Hepatic stellate cell (primary cell): ENCODE results near the gene PSMD12.

Experiments
- DNase-seq: peaks from one replicate; pipeline ENCODE4 v3.0.0; 2011; ENCODE audit warnings: low spot score

Gene PSMD12

GRCh38 chr17:67386965-67387551 lies 20.7 kb upstream of the PSMD12 start:
- DNase-seq = peak; percentile 59

- DNase-seq = no peak
These were observed 19.0 kb upstream of the PSMD12 start for GRCh38 chr17:67385122-67385988.

GRCh38 chr17:67381929-67382257 lies 15.5 kb upstream of the PSMD12 start:
- no peak for DNase-seq

- no peak for DNase-seq
These were observed 12.9 kb upstream of the PSMD12 start for GRCh38 chr17:67379251-67379630.

GRCh38 chr17:67378454-67379250 lies 12.3 kb upstream of the PSMD12 start:
- peak; percentile 74 for DNase-seq

- DNase-seq = peak; percentile 64
These were observed 11.4 kb upstream of the PSMD12 start for GRCh38 chr17:67377488-67378453.

GRCh38 chr17:67376737-67377487 lies 10.5 kb upstream of the PSMD12 start, which contains the start of gene PITPNC1:
Gene PITPNC1, plus strand, starts transcription at chr17:67377281.
- DNase-seq = peak; percentile 89

GRCh38 chr17:67376415-67376736 lies 10.0 kb upstream of the PSMD12 start:
- DNase-seq = peak; percentile 51

- DNase-seq = no peak
These were observed 9.3 kb upstream of the PSMD12 start for GRCh38 chr17:67375716-67376115.

- no peak for DNase-seq
These were observed 8.7 kb upstream of the PSMD12 start for GRCh38 chr17:67375054-67375427.

- DNase-seq = peak; percentile 77
These were observed 8.1 kb upstream of the PSMD12 start for GRCh38 chr17:67374329-67375053.

- no peak for DNase-seq
These were observed 6.4 kb upstream of the PSMD12 start for GRCh38 chr17:67372751-67373150.

- DNase-seq = no peak
These were observed 3.3 kb upstream of the PSMD12 start for GRCh38 chr17:67369676-67370075.

- peak; percentile 47 for DNase-seq
These were observed 612 bp downstream of the PSMD12 start for GRCh38 chr17:67365738-67366192.

- no peak for DNase-seq
These were observed 1.3 kb downstream of the PSMD12 start for GRCh38 chr17:67364847-67365737.

- DNase-seq = no peak
These were observed 4.2 kb downstream of the PSMD12 start for GRCh38 chr17:67362173-67362572.

GRCh38 chr17:67360880-67361279 lies 5.5 kb downstream of the PSMD12 start:
- no peak for DNase-seq

- DNase-seq = no peak
These were observed 6.2 kb downstream of the PSMD12 start for GRCh38 chr17:67359960-67360791.
